ENCODE results near the gene GABBR2.

Gene GABBR2

GRCh38 chr9:98530275-98530674 lies 178.5 kb downstream of the GABBR2 start:
- H3K9me3 Mint-ChIP-seq, result no peaks in the 10 kb centered on the region
- peaks cover 12% of the 10 kb centered on the region for H3K4me1 Mint-ChIP-seq
- no peak overlapping the region for H3K4me3 Mint-ChIP-seq
- no peak for TF ChIP-seq CTCF (IDR thresholded peaks at IDR 0.05)
- no peaks in the 10 kb centered on the region for H3K36me3 Mint-ChIP-seq (ENCODE audit: low read depth)
- no peak for DNase-seq
- no peak overlapping the region for H3K27ac Mint-ChIP-seq
- H3K27me3 Mint-ChIP-seq (ENCODE audit: low read depth, poor library complexity), result peaks cover 2% of the 10 kb centered on the region

- Mint-ChIP-seq H3K36me3 (ENCODE audit: low read depth) (no peaks in the 10 kb centered on the region), H3K27ac (no peak overlapping the region), H3K27me3 (ENCODE audit: low read depth, poor library complexity) (peaks cover 2% of the 10 kb centered on the region), H3K9me3 (no peaks in the 10 kb centered on the region), H3K4me1 (peaks cover 12% of the 10 kb centered on the region), H3K4me3 (no peak overlapping the region)
- TF ChIP-seq CTCF (IDR thresholded peaks at IDR 0.05), result no peak
- no peak for DNase-seq
Measured at GRCh38 chr9:98529841-98530240, 178.9 kb downstream of the GABBR2 start.

- Mint-ChIP-seq H3K27me3 (ENCODE audit: low read depth, poor library complexity) (no peaks in the 10 kb centered on the region), H3K27ac (no peak overlapping the region), H3K36me3 (ENCODE audit: low read depth) (no peaks in the 10 kb centered on the region), H3K9me3 (no peaks in the 10 kb centered on the region), H3K4me3 (no peak overlapping the region), H3K4me1 (peaks cover 10% of the 10 kb centered on the region)
- DNase-seq, result no peak
- TF ChIP-seq CTCF (IDR thresholded peaks at IDR 0.05), result no peak
Measured at GRCh38 chr9:98523231-98523901, 185.4 kb downstream of the GABBR2 start.

GRCh38 chr9:98522487-98522886 lies 186.2 kb downstream of the GABBR2 start:
- no peaks in the 10 kb centered on the region for H3K9me3 Mint-ChIP-seq
- no peaks in the 10 kb centered on the region for H3K27me3 Mint-ChIP-seq (ENCODE audit: low read depth, poor library complexity)
- H3K4me3 Mint-ChIP-seq, result no peak overlapping the region

DNA sequence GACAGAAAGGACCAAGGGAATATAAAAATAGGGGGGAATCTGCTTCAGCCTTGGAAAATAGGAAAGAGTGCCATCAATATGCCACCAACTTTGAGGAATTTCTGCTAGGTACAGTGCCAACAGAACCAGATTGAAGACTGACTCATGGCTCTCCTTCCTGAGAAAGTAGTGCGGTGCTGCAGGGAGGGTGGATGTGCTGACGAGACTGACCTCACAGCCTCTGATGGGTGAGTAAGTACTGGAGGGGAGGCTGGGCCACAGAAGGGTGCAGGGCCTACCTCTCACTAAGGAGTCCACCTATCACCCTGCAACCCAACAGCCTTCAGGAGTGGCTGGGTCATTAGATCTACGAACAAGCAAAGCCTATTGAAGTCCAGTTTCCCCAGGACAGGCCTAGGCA lies 187.6 kb downstream of the GABBR2 start:
- Mint-ChIP-seq H3K27ac (no peak overlapping the region), H3K36me3 (ENCODE audit: low read depth) (no peaks in the 10 kb centered on the region), H3K4me3 (no peak overlapping the region), H3K9me3 (no peaks in the 10 kb centered on the region), H3K27me3 (ENCODE audit: low read depth, poor library complexity) (no peaks in the 10 kb centered on the region), H3K4me1 (peaks cover 12% of the 10 kb centered on the region)
- TF ChIP-seq CTCF (IDR thresholded peaks at IDR 0.05), result no peak
- no peak for DNase-seq

More at GRCh38 chr9:98522487-98522886, 186.2 kb downstream of the GABBR2 start:
- TF ChIP-seq CTCF (IDR thresholded peaks at IDR 0.05), result no peak
- no peaks in the 10 kb centered on the region for H3K36me3 Mint-ChIP-seq (ENCODE audit: low read depth)
- no peak for DNase-seq
- H3K27ac Mint-ChIP-seq, result no peak overlapping the region
- peaks cover 12% of the 10 kb centered on the region for H3K4me1 Mint-ChIP-seq

All from nephron progenitor cell (in vitro differentiated cells).